HG03064 (cell line): ENCODE measurements around the gene EDAR.

ENCODE experiments used
- ATAC-seq: cut with Tn5 transposase; IDR thresholded peaks from one replicate; pipeline ENCODE4 v1.9.1; 2021; ENCODE audit warnings: low read depth; ENCODE audit not compliant: unreplicated experiment

The EDAR gene

DNA sequence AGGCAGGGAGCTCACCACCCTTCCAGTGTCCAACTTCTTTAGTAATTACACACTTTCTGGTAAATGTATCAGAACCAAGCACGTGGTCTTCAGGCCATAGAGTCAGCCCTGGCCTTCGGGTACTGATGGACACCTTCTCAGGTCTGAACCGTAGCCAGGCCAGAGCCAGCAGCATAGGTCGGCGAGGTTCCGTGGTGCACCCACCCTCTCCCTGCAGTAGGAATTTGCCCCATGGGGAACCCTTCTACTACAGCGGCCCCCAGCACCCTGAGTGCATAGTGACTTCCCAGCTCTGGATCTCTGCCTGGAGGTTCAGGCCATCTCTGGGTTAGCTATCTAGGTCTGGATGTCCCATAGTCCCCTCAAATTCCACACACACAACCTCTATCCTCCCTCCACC, 61.6 kb downstream of the EDAR start:
- no peak for ATAC-seq

DNA sequence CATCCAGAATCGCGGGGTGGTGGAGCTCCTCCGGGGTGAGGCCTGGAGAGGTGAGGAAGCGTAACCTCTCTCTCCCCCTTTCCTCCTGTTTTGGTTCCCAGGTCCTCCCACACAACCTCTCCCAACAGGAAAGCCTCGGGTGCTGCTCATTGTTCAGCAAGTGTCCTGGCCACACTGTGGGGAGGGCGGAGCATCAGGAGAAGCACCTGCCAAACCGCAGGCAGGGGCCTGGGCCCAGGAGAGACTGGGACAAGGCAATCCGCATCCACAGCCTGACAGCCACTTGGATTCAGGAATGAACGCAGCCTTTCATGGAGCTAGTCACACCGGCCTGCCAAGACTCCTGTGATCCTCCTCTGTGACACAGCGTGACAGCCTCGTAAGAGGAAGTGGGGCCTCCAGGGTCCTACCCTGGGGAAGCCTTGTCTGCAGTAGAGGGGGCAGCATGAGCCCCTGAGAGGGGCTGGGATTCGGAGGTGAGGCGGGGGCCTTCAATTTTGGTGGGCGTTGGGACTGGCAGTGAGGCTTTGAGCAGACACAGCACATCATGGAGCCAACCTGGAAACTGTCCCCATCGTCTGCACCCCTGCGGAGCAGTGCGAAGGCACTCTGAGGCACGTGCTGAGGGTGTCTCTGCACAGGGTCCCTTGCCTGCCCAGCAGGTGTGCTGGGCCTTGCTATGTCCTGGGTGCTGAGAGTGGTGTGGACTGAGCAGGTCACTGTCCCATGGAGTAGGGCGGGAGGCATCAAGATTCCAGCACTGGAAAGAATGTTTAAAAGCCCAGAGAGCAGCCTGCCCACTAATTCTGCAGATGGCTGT, 62.2 kb downstream of the EDAR start:
- ATAC-seq: no peak

DNA sequence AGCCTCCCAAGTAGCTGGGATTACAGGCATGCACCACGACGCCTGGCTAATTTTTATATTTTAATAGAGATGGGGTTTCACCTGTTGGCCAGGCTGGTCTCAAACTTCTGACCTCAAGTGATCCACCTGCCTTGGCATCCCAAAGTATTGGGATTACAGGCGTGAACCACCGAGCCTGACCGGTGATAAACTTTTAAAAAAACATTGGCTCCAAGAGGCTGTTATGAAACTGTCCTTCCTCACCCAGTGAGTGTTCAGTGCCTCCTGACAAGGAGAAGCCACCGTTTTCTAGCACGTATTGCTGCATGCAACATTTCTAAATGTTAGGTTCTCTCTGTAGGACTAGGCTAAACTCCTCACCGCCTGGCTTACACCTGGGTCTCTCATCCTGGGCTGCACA, 63.3 kb downstream of the EDAR start:
- no peak for ATAC-seq

DNA sequence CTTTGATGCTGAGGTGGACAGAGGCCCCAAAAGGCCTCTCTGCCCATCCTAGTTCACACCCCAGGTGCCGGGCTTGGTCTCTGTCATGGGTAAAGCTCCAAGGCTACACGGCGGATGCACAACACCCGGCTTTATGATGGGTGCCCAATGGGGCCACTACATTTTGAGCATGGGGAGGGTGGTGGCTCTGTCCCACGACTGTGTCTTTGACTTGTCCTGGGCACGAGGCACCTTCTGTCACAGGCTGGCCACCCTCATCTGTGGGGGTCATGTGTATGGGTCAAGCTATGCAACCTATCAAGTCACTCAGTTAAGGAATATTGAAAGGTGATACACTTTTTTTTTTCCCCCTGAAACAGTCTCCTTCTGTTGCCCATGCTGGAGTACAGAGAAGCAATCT, 63.7 kb downstream of the EDAR start:
- no peak for ATAC-seq

DNA sequence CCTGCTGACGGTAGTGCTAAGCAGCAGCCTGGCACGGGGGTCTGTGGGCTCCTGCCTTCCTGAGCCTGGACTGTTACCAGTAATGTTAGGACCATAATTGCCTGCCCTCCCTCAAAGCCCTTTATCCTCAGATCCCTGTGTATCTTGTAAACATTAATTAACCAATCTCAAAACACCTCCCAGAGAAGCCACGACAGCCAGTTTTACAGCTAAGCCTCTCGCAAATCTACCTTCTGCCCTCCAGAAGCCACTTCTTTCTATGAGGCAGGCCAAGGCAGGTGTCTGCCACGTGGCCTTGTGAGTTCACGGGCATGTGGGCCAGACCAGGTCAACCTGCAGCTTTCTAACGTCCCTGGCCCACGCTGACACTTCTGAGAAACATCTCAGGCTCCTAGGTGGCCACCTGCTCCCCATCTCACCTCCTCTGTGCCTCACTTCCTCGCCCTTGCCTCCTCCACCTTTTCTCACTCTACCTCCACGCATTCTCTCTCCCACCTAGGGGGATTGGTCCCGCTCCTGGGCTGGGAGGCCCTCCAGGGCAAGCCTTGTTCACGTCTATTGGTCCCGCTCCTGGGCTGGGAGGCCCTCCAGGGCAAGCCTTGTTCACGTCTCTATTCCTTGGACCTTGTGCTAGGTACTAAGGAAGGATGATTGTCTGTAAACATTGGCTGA, 64.3 kb downstream of the EDAR start:
- ATAC-seq: no peak

DNA sequence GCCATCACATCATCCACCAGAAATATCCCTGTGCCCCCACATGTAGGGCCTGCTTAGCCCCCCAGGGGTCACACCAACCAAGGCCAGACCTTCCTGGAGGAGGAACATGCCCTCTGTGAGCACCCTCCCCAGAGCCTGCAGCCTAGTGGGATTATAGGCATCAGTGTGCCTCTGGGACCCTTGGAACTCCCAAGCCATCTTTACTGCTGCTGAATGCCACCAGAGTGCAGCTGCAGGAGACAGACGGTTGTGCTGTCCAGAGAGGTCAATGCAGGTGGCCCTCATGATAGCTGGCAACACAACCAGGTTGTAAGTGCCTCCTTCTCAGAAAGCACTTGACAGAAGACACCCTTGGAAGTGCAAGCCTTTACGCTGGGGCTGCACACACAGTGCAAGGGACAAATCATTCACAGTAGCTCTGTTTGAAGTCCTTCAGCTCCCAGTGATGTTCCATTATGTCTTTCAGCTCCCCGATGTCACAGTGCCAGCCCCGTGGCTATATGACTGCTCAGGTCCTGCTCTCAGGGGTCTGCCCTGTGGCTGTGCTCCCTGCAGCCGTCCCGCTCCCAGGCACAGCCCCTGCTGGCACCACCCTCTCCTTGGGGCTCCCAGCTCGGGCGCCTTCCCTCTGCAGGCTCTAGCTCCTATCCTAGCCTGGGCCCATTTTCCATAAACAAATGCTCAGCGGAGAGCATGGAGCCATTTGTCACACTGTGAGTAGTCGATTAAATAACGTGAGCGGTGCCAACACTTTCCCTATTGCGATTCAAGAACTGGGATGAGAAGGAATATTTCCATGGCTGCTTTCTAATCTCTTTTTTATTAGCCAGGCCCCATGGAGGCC, 65.1 kb downstream of the EDAR start:
- no peak for ATAC-seq

DNA sequence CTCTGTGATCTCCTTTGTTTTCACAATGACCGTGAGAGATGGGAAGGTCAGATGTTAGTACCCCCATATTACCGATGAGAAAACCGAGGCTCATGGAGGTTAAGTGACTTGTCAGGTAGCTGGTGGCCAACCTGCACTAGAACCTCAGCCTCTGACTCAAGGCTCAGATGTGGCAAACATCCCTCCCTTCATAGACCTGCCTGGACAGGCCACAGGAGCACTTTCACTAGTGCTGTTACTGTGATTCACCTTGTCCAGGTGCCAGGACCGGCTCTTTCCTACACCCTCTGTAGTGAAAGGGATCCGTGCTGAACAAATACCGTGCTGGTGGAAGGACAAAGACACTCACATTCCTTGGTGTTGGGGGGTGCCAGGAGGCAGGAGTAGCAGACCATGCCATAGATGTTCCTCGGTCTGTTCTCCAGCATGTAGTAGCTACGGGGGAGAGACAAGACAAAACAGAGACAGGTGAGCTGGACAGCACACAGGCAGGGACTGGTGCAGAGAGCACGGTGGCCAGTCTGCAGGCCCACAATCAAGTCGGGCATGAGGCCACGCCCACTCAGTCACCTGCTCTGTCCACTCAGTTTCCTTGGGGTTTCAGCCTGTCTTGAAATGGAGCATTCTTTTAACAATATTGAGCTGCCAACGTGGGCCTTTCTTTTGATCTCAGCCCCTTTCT, 65.9 kb downstream of the EDAR start:
- ATAC-seq: no peak

DNA sequence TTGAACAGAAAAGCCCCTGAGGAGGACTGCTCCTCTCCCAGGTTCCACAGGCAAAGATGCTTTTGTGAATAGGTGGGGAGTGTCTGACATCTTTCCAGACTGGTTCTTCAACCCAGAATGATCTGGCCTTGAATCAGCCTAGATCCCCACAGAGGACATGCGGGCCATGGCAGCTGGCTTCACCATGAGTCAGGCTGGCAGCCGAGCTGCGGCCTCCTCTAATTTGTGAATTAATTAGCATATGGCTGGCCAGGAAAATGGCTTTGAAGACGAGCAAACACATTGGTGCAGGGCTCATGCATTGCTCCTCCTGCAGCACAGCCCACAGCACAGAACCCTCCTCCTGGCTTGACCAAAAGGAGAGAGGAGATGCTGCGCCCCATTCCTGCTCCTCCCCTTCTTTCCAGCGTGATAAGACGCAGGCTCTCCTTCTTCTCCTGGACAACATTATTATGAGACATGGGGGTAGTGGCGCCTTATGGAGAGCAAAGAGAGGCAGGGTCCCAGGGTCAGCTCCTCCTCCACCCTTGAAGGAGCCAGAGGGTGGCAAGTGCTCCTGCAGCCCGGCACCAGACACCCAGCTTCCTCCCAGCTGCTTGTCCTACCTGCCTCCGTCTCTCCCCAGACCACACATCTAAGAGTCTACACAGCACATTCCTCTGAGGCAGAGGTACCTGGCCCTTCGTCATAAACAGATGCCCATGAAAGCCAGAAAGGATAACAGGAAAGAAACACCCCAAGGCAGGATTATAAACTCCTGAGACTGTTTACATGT, 66.7 kb downstream of the EDAR start:
- no peak for ATAC-seq

DNA sequence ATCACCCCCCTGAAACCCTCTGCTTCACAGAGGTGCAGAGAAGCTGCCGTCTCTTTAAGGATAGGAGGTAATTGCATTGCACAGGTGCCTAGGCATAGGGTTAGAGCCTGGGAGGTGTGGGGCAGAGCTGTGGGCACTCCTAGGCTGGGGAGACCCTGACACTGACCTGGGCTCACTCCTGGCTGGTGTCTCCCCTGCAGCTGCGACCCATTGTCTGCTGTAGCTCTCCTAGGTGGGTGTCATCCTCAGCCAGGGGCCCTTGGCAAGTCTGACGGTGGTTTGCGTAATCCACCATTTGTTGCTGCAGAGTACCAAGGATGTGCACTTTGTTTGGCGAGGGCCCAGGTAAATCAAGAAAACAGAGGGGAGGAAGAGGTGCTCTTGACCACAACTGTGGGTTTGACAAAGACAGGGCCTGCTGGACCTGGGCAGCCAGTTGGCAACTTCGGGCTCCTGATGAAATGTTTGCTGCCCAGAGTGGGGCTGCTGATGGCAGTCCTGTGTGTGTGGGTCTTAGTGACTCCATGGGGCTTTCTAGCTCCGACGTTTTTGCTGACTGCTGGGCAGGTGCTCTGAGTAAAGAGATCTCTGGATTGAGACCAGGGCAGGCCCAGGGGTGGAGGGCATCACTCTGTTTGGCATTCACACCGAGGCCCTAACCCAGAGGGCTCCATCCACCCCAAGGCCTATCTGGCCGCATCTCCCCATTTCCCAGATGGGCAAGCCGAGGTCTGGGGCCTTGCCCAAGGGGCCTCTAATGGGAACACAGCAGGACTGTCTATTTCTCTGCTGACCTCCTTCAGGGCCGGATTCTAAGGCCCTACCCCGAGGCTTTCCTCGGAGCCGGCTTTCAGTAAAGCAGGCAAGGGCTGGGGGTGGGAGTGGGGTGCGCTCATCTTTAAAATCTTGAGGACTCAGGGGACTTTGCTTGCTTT, 67.7 kb downstream of the EDAR start:
- no peak for ATAC-seq

DNA sequence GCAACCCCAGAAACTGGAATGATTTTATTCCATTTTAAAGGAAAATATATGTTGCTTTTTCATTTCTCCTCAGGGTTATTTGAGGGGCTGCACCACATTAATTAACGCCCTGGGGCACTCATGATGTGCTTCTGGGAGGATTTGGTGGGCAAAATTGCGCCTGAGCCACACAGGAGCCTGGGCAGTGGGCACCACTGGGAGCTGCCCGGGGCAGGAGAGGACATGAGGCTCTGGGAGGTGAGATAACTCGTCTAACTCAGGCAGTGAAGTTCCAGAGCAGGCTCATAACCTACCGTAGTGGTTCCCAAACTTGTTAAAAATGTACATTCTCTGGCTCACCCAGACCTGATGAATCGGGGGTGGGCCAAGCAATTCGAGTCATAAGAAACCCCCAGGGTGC, 68.3 kb downstream of the EDAR start:
- no peak for ATAC-seq

DNA sequence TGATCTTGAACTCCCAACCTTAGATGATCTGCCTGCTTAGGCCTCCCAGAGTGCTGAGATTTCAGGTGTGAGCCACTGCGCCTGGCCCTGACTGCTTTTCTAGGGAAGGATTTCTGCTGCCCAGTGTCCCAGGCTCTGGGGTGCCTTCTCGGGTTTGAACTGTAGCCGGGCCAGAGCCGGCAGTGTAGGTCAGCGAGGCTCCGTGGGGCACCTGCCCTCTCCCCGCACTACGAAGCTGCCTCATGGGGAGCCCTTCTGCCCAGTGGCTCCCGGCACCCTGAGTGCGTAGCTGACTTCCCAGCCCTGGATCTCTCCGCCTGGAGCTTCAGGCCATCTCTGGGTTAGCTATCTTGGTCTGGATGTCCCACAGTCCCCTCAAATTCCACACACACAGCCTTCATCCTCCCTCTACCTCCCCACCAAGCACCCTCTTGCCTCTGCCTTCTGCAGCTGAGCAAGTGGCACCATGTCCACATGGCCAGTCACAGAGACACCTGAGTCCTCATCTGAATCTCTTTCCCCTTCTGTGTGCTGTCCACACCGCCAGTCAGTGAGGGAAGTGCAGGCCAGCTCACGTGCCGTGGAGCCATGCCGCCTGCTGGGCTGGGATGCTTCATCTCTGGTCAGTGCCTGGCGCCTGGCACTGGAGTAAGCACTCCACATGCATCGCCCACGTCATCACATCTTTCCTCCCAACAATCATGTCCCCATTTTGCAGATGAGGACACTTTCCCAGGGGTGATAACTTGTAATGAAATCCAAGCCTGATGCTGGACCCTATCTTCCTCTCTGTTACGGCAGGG, 69.2 kb downstream of the EDAR start:
- no peak for ATAC-seq

DNA sequence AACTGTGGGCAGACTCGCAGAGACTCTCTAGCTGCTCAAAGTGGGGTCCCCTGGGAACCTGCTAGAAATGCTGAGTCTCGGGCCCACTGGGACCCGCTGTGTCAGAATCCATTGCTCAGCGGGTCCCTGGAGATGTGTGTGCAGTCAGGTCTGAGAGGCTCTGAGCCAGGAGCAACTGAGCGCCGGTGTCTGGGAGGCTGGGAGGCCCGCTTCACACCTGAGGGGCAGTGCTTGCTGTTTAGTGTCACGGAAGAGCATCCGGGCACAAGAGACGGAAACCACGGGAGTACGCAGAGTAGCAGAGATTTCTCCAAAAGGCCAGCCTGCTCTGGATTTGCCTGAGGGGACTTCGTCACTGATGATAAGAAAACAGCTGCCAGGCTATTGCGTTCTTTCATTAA, 70.1 kb downstream of the EDAR start:
- ATAC-seq: no peak

DNA sequence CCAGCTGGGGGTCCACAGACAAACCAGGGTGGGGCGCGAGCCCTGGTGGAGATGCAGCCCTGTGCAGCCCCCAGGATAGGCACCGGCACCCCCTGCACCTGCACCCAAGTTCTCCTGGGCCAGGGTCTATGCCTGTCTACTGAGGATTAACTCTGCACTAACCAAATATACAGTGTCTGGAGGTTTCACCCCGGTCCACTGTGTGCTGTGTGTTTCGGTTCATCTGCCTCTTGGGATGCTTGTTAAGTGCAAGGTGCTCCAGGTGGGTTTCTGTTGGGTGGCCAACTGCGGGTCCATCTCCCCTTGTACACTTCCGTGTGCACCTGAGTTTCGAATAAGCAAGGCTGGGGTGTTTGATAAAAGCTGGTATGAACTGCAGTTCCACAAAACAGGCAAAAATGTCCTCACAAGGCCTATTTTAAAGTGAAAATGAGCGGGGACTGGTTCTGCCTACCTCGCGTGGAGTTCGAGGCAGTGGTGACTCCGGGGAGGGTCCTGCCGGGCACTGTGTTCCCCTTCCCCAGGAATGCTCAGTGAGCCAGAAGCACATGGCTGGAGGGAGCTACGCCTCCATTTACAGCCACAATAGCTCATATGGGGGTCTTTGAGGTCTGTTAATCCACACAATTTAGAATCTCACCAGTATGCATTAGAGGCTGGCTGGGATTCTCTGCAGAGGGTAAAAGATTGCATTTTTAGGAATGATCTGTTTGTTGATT, 70.7 kb downstream of the EDAR start:
- ATAC-seq: no peak

DNA sequence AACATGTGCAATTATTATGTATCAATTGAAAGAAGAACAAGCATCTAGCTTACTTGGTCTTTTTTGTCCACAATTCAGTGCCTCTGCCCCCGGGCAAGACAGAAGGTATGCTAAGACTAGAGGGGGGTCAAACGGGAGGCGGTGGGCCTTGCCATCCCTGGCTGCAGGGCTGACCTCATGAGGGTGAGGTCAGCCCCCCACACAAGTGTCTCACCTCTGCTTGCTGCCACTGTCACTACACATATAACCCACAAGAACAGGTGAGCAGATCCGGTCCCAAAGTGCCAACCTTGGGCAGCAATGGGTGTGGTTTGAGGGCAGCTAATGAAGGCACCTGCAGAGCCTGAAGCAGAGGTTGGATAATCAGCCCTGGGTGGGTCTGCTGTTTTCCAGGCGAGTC, 71.5 kb downstream of the EDAR start:
- ATAC-seq: no peak

DNA sequence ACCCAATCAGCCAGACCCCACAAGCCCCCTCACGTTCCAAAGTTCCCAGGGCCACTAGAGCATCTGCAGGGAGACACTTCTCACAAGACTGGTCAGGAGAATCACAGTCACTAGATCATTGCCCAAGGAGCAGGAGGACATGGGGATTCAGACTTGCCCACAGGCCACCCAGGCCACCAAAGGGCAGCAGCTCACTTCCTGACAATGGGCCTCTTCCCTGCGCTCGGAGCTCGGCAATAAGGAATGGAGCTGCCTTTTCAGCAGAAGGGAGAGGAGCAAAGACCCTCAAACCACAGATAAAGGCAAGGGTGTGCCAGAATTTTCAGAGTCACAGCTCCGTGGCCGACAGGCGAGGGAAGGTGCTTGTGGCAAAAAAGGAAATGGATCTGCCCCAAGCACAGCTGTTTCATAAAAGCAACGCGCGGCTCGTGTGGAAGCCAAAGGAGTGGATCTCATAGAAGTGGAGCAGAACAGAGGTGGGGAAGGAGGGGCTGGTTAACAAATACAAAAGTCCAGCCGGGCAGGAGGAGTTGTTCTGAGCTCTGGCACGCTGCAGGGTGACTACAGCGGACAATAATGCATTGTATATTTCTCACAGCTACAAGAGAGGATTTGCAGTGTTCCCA, 72.1 kb downstream of the EDAR start:
- ATAC-seq: no peak

DNA sequence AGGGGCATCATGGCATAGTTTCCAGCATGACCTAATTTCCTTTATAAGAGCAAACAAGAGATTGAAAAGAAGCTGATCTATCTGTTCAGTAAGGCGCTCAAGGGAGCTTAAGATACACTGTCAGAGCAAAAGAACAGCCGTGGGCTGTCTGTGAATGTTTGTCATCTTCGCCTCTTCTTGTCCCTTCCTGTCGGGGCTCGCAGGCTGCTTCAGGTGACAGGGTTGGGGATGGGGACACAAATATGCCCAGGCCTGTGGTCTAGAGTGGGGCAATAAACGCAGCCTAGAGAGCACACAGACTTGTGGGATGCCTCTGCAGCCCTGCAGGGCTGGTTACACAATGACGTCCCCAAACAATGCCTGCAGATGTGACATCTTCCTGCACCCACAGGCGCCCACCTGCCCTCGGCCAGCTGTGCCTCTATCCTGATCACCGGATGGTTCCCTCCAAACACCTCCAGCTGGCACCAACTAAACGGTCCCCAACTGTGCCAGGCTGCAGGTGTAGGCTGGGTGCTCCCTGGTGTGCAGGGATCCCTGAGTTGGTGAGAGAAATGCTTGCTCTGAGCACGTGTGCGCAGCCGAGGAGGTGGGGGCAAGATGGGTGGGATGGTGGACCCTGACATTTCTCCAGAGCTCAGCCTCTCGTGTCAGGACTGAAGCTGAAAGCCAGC, 72.8 kb downstream of the EDAR start:
- no peak for ATAC-seq

DNA sequence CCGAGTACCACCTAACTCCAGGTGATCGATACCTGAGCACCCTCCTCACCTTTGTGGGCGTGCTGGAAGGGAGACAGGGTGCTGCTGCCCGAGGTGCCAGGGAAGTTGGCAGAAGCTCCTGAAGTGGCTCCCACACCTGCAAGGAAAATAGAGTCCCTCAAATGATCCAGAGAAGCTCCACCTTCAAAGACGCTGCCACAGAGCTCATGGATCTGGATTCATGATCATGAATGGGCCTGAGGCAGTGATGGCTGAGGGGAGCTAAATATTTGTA, 76.5 kb downstream of the EDAR start:
- ATAC-seq: no peak
